Activated CD8-positive, alpha-beta memory T cell treated with anti-CD3 and anti-CD28 coated beads for 48 hours (primary cell): ENCODE data around the gene WDFY2.
"Not testable (repeated sequence)": the region's sequence is repeated elsewhere in the genome, so short reads cannot be mapped to it uniquely, and the experiment has no call there.

Source experiments
- DNase-seq, 3 experiments: peaks; one replicate each; pipeline ENCODE4 v3.0.0-alpha.2; 2020; ENCODE audit warnings: low read depth in 2 of 3, low spot score in 2 of 3

WDFY2 gene

DNA sequence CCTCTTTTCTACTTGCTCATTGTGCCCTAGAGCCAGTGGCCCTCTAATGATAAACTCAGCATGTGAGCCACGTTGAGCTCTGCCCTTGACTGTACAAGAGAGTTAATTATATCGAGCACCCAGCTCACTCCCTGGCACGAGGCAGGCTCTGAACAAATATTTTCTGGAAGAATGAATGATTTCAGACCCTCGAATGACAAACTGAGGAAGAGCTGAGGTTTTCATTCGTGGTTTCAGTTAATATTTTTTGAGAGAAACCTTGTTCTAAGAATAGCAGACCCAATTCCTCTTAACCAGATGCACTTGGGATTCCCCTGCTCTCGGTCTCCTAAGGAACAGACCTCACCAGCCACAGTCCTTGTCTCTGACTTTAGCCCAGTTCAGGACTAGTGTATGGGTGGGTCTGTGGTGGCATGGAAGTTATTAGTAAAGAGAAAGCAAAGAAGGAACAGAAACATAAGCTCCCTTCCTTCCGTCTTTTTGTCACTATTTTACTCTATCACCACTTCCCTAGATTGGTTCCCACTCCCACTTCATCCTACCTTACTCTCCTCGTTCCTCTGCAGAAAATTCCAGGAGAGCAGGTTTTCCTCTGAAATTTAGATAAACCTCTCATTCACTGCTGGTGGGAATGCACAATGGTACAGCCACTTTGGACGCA lies 22.1 kb upstream of the WDFY2 start:
- DNase-seq: peak in 1 of 3 experiments; percentile 6

DNA sequence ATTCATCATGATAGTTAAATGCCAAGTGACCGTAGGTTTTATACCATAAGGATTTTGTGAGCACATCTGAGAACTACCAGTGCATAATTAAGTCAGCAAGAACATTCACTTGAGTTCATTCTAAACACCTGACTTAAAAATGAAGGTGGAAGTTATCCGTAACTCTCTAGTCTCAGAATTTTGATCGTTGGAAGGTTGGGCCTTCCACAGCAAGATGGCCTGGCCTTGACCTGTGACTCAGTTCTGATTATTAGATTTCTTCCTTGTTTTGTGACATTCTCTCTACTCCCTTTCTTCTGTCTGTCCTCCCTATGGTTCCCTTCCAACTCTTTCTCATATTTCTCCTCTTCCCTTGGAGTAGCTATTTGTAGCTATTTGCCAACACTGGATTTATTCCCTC lies 20.0 kb upstream of the WDFY2 start:
- DNase-seq: no peak

DNA sequence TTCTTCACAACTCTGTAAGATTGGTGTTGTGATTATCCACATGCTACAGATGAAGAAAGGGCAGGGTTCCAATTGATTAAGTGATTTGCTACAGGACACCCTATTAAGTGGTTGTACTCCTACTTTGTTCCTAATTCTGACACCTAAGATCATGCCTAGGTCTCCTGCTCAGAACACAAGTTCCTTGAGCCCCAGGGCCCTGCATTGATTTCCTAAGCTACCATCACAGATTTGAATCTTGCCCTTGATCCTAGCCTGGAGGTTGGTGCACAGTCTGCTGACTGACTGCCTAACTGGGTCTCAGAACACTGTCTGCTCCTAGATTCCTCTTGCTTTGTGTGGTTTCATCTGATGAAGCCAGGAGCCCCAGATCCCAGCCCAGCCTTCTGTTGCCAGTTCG lies 19.6 kb upstream of the WDFY2 start:
- DNase-seq: no peak

DNA sequence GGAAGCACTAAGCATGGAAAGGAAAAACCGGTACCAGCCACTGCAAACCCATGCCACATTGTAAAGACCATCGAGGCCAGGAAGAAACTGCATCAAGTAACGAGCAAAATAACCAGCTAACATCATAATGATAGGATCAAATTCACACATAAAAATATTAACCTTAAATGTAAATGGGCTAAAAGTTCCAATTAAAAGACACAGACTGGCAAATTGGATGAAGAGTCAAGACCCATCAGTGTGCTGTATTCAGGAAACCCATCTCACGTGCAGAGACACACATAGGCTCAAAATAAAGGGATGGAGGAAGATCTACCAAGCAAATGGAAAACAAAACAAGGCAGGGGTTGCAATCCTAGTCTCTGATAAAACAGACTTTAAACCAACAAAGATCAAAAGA lies 15.3 kb upstream of the WDFY2 start:
- not testable (repeated sequence) for DNase-seq

DNA sequence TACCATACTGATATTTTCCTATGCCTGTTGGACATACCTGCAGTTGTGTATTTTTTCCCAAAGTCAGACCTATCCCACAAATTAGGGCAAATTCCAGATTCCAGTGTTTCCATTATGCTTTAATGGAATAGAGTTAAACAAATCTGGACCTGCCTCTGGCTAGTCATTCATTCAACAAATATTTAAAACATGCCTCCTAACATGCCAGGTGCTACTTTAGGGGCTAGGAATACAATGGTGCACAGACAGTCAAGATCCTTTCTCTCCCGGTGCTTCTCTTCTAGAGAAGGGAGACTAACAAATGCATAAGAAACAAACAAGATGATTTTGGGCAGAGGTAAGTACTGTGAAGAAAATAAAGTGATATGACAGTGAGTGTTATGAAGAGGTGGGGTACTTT lies 7.5 kb upstream of the WDFY2 start:
- no peak for DNase-seq

DNA sequence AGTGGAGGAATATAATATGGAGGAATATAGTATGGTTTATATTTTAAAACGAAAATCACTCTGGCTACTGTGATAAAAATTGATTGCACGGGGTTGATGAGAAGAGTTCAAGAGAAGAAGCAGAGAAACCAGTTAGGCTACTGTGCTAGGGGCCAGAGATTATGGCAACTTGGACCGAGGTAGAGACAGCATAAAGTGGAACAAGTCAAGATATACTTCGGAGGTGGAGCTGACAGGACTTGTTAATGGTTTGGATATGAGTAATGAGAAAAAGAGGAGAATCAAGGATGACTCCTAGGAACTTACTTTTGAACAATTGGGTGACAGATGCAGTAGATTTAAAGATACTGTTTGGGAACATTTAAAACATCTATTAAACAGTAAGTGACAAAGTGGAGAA lies 6.6 kb upstream of the WDFY2 start:
- no peak for DNase-seq

DNA sequence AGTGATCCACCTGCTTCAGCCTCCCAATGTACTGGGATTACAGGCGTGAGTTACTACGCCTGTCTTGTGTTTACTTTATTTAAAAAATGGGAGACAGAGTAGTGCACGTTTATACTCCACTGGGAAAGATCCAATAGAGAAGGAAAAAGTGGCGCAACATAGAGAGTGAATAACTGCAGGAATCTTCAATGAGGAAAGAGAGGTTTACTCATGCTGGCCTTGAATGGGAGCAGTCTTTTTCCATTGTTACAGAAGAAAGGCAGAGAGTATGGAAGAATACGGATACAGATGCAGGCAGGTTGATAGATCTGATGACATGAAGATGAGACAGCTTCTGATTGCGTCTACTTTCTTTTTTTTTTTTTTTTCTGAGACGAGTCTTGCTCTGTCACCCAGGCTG lies 4.6 kb upstream of the WDFY2 start:
- no peak for DNase-seq

DNA sequence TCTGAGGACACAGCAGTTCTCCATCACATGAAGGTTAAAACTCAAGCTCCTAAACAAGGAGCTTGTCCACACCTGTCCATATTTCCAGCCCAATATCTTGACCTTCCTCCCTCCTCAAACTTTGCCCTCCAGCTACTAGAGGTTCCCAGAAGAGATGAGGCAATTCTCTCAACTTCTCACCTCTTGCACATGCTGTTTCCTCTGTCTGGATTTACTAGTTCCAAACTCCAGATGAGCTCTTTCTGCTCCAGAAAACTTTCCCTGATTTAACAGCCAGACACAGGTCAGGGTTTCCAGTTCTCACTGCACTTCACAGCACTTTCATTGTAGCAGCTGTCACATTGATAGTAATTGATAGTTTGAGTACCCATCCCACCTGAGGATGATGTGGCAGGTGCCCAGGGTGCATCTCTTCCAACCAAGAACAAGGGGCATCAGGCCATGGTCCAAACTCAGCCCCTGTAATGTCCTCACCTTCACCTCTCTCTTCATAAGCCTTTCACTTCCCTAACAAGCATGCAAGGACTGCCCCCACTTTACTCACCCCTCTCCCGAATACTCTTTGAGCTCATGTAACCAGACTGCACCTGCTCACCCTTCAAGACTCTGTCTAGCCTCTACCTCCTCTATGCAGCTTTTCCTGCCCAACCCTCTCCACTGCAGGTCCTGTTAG lies 3.0 kb upstream of the WDFY2 start:
- no peak for DNase-seq

DNA sequence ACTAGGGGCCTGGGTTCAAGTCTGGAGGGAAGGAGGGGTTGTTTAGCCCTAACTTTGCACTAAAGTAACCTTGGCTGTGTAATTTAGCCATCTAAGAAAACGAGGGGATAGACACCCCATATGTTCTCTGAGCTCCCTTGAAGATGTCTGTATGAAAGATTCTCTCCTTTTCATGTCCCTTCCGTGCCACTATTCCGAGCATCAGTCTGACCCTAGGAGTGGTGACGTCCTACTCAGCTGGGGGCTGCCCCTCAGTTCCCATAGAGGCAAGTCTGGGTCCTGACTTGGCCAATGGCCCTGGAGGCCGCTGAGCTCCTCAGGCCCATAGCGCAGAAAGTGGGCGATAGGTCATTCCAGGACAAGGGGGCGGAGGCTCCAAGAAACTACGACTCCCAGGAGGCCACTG lies 790 bp upstream of the WDFY2 start:
- no peak for DNase-seq

DNA sequence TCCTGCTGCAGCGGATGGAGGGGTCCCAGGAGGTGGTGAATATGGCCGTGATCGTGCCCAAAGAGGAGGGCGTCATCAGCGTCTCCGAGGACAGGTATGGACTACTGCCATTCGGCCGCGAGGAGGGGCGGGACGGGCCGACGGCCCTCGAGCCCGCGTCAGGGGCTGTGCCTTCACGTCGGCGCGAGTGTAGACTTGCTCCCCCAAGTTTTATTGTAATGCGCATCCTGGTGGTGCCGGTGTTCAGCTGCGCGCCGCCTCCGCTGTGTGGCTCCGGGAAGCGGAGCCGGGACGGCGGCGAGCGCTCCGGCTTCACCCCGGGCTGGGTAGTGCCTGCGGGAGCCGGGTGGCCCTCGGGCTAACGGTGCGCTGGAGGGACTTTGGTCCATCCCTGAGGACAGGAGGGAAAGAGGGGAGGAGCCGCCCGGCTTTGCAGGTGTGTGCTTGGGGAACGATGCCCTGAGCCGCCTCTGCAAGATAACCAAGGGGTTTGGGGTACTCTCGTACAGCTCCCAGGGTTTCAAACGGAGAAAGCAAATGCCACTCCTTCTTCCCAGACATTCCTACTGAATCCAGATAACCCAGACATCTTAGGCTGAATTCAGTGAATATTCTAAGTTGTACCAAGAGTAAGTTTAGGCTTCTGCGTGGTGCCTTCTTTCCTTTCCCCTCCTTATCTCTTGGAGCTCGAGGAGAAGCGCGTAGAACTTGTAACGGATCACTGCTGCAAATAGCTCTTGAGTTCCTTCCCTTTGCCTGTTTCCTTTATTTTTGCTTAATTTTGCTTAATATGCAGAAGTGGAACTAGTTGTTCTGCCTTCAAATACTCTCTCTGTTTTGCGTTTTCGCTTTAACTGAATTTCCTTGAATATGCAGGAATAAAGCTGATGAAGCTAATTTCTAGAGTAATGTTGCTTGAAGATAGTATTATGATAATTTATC lies 740 bp downstream of the WDFY2 start:
- DNase-seq: peak in 2 of 3 experiments; percentile 5 to 38

DNA sequence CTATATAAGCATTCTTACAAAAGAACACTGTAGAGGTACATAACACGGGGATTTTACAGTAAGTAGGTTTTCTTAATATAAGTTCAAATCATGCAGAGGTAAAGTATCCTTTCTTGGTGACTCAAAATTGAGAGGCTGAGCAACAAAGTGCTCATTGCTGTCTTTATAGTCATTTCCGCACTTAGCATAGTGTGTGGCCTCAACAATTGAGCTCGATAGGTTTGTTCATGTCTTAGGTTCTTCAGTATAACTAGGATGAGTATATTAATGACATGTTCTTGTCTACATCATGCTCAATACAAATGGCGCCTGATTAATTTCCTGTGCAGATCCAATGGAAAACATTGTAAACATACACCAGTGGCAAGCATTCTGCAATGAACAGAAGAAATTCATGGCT lies 1.4 kb downstream of the WDFY2 start:
- no peak for DNase-seq

DNA sequence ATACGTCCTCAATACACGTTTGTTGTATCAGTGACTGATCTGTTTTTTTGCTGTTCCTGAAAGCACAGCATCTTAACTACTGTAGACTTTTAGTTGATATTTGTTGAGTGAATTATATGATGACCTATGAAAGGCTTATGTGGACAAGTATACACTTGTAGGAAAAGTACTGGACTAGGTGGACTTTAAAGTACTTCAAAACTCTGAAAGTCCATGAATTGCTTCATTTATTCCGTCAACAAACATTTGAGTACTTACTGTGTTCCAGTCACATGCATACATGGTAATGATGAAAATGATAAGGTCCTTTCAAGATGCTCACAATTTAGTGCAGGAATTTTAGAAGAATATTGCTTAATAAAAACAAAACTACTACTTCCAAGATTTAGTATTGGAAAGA lies 3.1 kb downstream of the WDFY2 start:
- DNase-seq: no peak

DNA sequence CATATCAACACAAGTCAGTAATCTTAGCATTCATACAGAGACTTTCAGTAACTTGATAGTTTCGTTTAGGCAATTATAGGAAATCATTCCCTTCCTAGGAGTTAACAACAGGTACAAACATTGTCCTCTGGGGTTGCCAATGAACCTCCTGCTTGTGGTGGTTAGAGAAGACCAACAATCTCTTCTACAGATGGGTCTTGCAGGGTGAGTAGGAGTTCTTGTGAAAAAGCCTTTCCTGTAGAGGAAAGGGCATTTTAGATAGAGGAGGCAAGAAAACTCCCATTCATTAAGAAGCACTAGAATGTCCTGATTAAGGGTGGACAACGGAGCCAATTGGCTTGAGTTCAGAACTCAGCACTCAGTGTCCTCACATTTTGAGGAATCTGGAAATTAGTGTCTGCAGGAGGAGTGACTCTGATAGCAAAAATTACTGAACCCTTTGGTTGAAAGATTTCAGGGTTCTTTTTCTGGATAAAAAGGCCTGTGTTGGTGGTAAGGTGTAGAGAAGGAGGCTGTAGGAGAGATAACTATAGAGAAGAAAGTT lies 4.2 kb downstream of the WDFY2 start:
- no peak for DNase-seq

DNA sequence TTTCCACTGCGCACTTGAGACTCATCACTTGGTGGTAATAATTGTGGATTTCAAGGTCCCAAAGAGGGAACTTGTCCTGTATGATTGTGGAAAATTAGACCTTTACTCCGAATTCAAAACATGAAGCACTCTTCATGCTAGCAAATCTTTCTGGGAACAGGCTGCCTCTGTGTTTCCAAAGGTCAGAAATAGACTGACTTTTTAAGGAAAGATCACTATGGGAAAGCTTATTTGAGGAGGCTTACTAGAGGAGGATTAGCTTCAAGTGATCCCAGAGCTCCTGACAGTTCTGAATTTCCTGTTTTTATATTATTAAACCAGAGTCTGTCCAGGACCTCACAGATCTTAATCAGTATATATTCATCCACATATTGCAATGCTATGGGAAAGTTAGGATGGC lies 5.5 kb downstream of the WDFY2 start:
- no peak for DNase-seq

DNA sequence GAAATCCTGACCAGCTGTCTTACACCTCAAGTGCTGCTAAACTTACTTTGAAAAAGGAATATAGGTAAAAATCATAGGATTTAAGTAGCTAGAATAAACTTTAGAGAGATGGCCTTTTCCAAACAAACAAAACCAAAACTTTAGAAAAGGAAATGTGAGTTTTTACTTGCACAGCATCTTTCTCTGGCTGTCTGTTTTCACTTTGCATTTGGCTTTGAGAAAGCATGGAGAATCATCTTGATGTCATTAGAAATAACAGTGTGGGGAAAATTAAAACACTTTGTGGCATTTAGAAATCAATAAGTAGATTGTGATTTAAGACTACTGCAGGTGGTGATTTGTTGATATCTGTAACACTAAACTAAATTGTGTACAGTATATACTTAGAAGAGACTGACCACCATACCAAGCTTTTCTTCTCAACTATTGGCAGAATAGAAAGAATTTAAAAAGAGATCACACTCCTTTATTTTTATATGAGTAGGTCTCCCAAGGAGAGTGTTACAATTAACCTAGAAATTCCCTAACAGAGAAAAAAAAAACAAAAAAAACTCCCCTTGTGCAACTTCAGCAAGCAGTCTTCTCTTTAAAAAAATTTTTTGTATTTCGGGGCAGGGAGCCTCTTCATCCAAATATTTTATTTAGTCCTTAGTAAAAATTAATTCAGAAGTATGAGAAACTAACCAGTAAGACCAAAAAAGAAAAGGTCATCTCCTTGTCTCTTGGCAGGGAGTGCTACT lies 6.1 kb downstream of the WDFY2 start:
- DNase-seq: no peak

DNA sequence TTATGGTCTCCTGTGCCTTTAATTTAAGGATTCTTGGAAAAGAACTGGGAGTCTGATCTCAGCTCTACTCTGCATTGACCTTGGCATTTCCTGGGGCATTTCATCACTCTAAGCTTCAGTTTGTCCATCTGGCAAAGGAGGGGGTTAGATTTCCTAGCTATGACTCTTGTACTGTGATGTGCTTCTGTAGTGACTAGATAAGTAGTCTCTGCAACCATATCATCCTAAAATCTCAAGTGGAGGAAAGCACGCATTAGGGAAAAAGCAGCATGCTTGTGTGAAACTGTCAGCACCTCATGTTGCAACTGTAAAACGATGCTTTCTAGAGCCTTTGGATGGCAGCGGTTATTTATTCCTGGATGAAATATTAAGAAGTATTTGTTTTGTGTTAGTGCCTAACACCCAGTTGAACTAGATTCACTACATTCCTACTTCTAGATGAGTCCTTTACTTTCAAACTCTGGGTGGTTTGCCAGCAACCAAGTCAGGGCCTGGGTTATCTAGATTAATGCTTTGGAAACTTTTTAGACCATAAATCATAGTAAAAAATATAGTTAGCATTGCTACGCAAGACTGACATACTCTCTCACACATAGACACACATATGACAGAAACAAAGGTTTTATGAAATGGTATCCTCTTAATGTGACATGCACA lies 6.8 kb downstream of the WDFY2 start:
- no peak for DNase-seq

DNA sequence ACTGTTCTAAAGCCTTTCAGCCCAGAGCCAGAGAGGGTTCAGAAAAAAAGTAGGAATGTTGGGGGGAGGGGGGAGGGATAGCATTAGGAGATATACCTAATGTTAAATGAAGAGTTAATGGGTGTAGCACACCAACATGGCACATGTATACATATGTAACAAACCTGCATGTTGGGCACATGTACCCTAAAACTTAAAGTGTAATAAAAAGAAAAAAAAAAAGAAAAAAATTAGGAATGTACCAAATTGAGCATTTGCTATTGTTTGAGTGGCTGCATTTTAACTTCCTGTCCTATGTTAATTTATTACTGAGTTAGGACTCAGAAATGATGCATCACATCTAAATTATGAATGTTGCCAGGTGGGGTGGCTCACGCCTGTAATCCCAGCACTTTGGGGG lies 7.7 kb downstream of the WDFY2 start:
- DNase-seq: not testable (repeated sequence)

DNA sequence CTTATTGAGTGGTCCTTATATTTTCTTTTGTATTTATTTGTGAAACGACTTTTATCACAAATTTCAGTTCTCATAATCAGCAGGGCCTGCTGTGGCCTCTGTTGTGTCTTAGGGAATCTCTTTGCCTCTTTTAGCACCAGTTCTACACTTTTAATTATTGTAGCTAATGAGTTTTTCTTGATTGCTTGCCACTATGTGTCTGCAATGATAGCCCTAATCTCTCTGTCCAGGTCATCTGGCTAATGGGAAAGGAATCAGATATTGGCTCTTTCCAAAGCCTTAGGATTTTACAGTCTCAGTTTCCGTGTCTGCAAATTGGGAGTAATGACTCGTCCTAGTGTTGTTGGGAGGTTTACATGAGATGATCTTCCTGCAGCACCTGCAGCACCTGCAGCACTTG lies 10.2 kb downstream of the WDFY2 start:
- DNase-seq: no peak

DNA sequence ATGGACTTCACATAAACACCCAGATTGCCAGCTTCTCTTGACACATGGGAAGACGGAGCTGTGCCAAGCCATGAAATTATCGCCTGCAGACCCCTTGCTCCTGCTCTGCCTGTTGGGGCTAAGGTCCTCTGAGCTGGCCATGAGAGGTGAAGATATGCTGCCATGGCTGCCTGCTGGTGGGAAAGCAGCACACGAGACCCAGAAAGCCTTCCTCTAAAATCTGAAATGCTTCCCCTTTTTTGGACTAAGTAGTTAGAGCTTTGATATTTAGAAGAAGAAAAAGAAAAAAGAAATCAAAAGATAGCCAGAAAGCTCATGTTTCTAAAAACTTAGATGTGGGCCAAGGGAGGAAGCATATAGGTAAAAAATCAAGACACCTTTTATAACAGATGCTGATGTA lies 11.2 kb downstream of the WDFY2 start:
- DNase-seq: no peak

DNA sequence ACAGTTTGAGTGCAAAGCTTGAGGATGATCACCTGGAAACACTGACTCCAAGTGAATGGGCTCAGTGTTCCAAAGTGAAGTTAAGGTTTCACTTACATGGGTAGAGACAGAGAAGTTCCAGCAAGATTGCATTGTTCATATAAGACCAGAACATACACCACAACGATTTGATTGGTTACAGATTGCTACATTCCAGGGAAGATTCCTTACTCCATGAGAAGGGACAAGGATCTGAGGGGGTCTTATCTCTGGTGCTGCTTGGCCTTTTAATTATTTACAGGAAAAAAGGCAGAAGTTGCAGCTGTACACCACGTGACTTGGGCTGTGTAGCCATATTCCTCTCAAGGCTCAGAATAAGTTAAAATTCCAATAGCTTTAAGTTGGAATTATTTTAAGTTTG lies 12.3 kb downstream of the WDFY2 start:
- DNase-seq: no peak
